Esophagus mucosa (tissue), 1 donor: Measurements from ENCODE around the gene BIRC7. TPM values are rescaled to one million over a fixed set of nuclear protein-coding genes. Genes with fewer than 3 reads are reported as not detected.
"Not testable (repeated sequence)": the region's sequence is repeated elsewhere in the genome, so short reads cannot be mapped to it uniquely, and the experiment has no call there.

Source experiments
- ATAC-seq: fragments of 200-7000 bp; cut with Tn5 transposase; one replicate; pipeline ENCODE4 v1.9.1; 2020
- total RNA-seq: library from RNA; stranded (reverse); gene quantifications from one replicate; pipeline ENCODE4 v1.2.4, GENCODE V29; 2023
- donor health status: DM: yes; HTN: yes; CAD: no.

Gene BIRC7
- total RNA-seq, 1 donor from 2014 or later, result not detected

GRCh38 chr20:63248835-63249591 lies 13.3 kb downstream of the BIRC7 start:
- no peak for ATAC-seq

- no peak for ATAC-seq
Measured at GRCh38 chr20:63249891-63250290, 14.2 kb downstream of the BIRC7 start.

- ATAC-seq, result not testable (repeated sequence)
Measured at GRCh38 chr20:63251350-63251749, 15.6 kb downstream of the BIRC7 start.

- no peak for ATAC-seq
Measured at GRCh38 chr20:63252284-63252711, 16.6 kb downstream of the BIRC7 start.

GRCh38 chr20:63253065-63253437 lies 17.3 kb downstream of the BIRC7 start:
- ATAC-seq, result no peak

- ATAC-seq, result no peak
Measured at GRCh38 chr20:63253438-63254231, 17.9 kb downstream of the BIRC7 start.

GRCh38 chr20:63254232-63254605 lies 18.5 kb downstream of the BIRC7 start, which contains the start of gene NKAIN4:
Gene NKAIN4 (minus strand): TSS chr20:63254463. CDS start chr20:63254450, 13 bp downstream.
- no peak for ATAC-seq

- peak; percentile 9 for ATAC-seq
Measured at GRCh38 chr20:63254606-63255384, 19.1 kb downstream of the BIRC7 start.

- peak; percentile 85 for ATAC-seq
Measured at GRCh38 chr20:63255931-63256704, 20.4 kb downstream of the BIRC7 start.

GRCh38 chr20:63256954-63257353 lies 21.2 kb downstream of the BIRC7 start:
- ATAC-seq, result no peak

GRCh38 chr20:63257629-63258028 lies 21.9 kb downstream of the BIRC7 start:
- ATAC-seq, result no peak

GRCh38 chr20:63258781-63259180 lies 23.1 kb downstream of the BIRC7 start:
- no peak for ATAC-seq

- ATAC-seq, result no peak
Measured at GRCh38 chr20:63259734-63260460, 24.2 kb downstream of the BIRC7 start.

GRCh38 chr20:63260521-63260920 lies 24.8 kb downstream of the BIRC7 start:
- ATAC-seq, result no peak

GRCh38 chr20:63261060-63261794 lies 25.5 kb downstream of the BIRC7 start:
- no peak for ATAC-seq

GRCh38 chr20:63261795-63262528 lies 26.3 kb downstream of the BIRC7 start:
- ATAC-seq, result no peak

GRCh38 chr20:63262836-63263235 lies 27.1 kb downstream of the BIRC7 start:
- ATAC-seq, result no peak

- no peak for ATAC-seq
Measured at GRCh38 chr20:63264000-63264399, 28.3 kb downstream of the BIRC7 start.

- no peak for ATAC-seq
Measured at GRCh38 chr20:63264519-63264918, 28.8 kb downstream of the BIRC7 start.

GRCh38 chr20:63265891-63266515 lies 30.3 kb downstream of the BIRC7 start:
- ATAC-seq, result no peak
